ENCODE data around the gene P2RX7.

DNA sequence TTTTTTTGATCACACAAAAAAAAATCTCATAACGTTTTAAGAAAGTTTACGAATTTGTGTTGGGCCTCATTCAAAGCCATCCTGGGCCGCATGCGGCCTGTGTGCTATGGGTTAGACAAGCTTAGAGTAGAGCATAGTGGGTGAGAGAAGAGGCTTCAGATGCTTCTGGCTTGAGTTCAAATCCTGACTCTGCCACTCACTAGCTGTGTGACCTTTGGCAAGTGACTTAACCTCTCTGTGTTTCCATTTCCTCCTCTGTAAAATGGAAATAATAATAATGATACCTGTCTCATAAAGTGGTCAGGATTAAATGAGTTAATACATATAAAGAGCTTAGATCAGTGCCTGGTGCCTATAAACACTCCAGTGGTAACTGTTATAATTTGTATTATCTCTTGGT lies 83.4 kb downstream of the P2RX7 start:
- TF ChIP-seq, protein P1, sequence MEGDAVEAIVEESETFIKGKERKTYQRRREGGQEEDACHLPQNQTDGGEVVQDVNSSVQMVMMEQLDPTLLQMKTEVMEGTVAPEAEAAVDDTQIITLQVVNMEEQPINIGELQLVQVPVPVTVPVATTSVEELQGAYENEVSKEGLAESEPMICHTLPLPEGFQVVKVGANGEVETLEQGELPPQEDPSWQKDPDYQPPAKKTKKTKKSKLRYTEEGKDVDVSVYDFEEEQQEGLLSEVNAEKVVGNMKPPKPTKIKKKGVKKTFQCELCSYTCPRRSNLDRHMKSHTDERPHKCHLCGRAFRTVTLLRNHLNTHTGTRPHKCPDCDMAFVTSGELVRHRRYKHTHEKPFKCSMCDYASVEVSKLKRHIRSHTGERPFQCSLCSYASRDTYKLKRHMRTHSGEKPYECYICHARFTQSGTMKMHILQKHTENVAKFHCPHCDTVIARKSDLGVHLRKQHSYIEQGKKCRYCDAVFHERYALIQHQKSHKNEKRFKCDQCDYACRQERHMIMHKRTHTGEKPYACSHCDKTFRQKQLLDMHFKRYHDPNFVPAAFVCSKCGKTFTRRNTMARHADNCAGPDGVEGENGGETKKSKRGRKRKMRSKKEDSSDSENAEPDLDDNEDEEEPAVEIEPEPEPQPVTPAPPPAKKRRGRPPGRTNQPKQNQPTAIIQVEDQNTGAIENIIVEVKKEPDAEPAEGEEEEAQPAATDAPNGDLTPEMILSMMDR (conservative IDR thresholded peaks at IDR 0.05; ENCODE audit: low read length) = no peak
- TF ChIP-seq EZH2phosphoT487 (IDR thresholded peaks at IDR 0.05; ENCODE audit: borderline replicate concordance, low read depth, low read length) = no peak
